Activated T-cell treated with anti-CD3 and anti-CD28 coated beads, Interleukin-2, amount 50 U/mL, for 4 hours (primary cell): ENCODE measurements around the gene FAM50A. TPM values are rescaled to one million over a fixed set of nuclear protein-coding genes. Genes with fewer than 3 reads are reported as not detected.
"Not testable (repeated sequence)": the region's sequence is repeated elsewhere in the genome, so short reads cannot be mapped to it uniquely, and the experiment has no call there.

Experiments
- ATAC-seq, 2 donors: fragments of 200-7000 bp; cut with Tn5 transposase; one replicate each; pipeline ENCODE4 v1.10.0; 2021
- DNase-seq: peaks from one replicate; pipeline ENCODE4 v3.0.0-alpha.2; 2020
- H3K27me3 Mint-ChIP-seq: one replicate; pipeline ENCODE4 v1.8.0; 2021; ENCODE audit warnings: low read depth, mixed read lengths
- H3K36me3 Mint-ChIP-seq: one replicate; pipeline ENCODE4 v1.8.0; 2022; ENCODE audit warnings: mixed read lengths; ENCODE audit not compliant: insufficient read depth
- H3K4me1 Mint-ChIP-seq: one replicate; pipeline ENCODE4 v1.8.0; 2021; ENCODE audit warnings: low read depth, mixed read lengths
- H3K4me3 Mint-ChIP-seq: one replicate; pipeline ENCODE4 v1.8.0; 2021; ENCODE audit warnings: mild to moderate bottlenecking, moderate library complexity, mixed read lengths
- H3K9me3 Mint-ChIP-seq: one replicate; pipeline ENCODE4 v1.8.0; 2021; ENCODE audit warnings: mixed read lengths
- total RNA-seq, 3 donors: library from RNA; stranded (reverse); gene quantifications; one replicate each; pipeline ENCODE4 v1.2.1, GENCODE V29; 2021

Gene FAM50A
- total RNA-seq, 3 donors from 2014 or later = 60.2 to 61.9 (median 61.6) TPM

DNA sequence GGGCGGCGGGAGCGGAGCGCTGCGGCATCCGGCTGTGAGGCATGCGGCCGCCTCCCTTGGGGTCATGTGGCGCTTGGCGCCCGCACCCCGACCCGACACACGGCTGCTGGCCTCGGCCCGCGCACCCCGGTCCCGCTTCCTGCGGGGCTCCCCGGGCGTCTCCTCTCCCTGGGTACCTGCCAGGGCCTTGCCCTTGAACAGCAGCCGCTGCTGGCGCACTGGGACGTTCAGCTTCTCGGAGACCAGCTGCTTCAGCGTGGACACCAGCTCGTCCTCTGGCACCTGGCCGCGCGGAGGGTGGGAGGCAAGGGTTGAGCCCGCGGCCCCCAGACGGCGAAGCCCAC is 42.1 kb downstream of the FAM50A start:
- Mint-ChIP-seq H3K4me3 (peak overlapping the region; percentile 53), H3K36me3 (no peaks in the 10 kb centered on the region), H3K9me3 (no peaks in the 10 kb centered on the region), H3K4me1 (peaks cover 26% of the 10 kb centered on the region), H3K27me3 (no peaks in the 10 kb centered on the region)
- DNase-seq = no peak
- peak; percentile 19 to 23 for ATAC-seq

DNA sequence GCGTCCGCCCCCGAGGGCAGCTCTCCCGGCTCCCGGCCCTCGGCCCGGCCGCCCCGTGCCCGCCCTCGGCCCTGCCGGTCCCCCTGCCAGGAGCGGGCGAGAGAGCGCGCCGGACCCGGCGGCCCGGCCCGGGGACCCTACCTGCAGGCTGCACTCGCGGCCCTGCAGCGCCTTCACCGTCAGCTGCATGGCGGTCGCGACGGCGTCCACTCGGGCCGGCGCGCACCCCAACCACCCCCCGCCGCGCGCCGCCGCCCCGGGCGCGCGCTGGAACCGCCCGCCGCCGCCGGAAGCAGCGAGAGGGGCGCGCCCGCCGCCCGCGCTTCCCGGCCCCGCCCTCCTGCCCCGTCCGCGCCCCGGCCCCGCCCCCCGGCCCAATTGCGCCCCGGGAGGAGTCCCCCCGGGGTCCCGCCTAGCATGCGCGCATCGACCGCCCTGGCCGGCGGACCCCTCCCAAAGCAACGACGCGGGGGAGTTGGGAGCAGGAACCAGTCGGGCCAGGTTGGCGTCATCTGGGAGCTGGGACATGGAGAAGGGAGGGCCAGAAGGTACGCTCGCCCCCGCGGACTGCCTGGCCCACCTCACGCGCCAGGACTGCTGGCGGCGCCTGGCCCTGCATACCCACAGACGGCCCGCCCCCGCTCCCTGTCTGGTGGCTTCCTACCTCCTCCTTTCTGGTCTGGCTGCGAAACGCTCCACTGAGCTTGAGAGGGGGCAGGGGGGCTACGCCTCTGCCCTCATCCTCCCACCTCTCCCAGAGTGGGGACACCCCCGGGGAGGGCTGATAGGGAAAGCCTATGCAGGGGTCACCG is 42.7 kb downstream of the FAM50A start, which contains the start of gene UBL4A:
Gene UBL4A, minus strand, starts transcription at position 220 of the 812 bp plus-strand sequence. Its CDS starts 31 bp downstream, at position 189.
- ATAC-seq = peak; percentile 16 to 23
- Mint-ChIP-seq H3K4me3 (peak within 1 kb of the TSS; percentile 82), H3K36me3 (no peaks in the 10 kb centered on the region), H3K9me3 (no peaks in the 10 kb centered on the region), H3K27me3 (no peaks in the 10 kb centered on the region), H3K4me1 (peaks cover 26% of the 10 kb centered on the region)
- peak; percentile 39 for DNase-seq

DNA sequence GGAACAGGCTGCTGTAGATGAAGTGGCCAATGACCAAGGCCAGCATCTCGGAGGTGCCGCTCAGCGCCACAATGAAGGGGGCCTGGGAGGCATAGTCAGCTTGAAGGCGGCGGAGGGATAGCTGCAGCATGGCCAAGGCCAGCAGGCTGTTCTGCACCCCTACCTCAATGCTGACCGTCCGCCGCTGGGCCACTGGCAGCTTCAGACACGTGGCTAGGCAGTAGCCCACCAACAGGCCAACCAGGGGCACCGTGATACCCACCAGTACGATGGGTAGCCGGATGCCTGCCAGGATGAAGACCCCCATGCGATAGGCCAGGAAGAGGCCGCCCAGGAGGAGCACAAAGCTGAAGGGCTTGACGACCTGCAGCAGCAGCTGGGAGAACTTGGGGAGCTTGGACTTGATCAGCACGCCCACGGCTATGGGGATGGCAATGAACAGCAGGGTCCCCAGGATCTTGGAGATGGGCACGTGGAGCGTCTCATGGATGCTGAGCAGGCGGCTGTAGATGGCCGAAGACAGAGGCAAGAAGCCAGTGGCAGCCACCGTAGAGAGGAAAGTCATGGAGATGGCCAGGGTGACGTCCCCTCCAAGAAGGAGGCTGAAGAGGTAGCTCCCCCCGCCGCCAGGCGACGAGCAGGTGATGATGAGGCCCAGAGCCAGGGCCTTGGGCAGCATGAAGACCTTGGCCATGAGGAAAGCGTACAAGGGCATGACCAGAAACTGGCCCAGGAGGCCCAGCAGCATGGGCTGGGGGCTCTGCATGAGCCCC is 43.8 kb downstream of the FAM50A start:
- Mint-ChIP-seq H3K4me3 (peak overlapping the region; percentile 82), H3K4me1 (peaks cover 26% of the 10 kb centered on the region), H3K27me3 (no peaks in the 10 kb centered on the region), H3K9me3 (no peaks in the 10 kb centered on the region), H3K36me3 (no peaks in the 10 kb centered on the region)
- DNase-seq (no peak), ATAC-seq (no peak)

DNA sequence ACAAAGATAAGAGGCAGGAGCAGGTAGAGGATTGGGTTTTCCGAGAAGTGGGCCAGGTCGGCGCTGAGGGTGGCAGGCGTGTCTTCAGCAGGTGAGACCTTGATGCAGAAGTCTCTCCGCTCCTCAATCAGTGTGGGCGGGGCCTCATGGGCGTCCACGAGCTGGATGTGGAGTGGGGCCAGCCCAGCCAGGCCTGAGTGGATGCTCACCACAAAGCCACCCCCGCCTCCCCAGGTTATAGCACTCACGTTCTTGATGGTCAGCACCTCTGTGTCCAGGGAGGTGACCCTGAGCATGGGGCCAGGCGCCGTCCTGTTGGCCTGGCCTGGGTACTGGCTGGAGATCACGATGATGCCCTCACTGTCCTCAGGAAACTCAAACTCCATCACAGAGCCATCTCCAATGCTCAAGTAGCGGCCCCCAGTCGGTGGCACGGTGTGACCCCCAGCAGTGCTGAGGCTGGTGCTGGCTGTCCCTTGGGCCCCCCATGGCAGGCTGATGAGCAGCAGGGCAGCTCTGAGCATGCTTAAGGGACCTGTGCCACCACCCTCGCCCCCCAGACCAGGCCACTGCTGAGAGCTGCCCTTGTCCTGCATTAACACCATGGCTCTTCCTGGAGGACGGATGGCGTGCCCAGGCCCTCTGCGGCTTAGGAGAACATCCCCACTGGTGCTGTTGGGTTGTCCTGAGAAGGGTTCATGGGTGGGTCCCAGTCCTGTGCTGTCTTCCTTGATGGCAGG is 44.6 kb downstream of the FAM50A start:
- ATAC-seq (no peak), DNase-seq (no peak)
- Mint-ChIP-seq H3K4me3 (peak overlapping the region; percentile 24), H3K27me3 (no peaks in the 10 kb centered on the region), H3K9me3 (no peaks in the 10 kb centered on the region), H3K4me1 (peaks cover 23% of the 10 kb centered on the region), H3K36me3 (no peaks in the 10 kb centered on the region)

DNA sequence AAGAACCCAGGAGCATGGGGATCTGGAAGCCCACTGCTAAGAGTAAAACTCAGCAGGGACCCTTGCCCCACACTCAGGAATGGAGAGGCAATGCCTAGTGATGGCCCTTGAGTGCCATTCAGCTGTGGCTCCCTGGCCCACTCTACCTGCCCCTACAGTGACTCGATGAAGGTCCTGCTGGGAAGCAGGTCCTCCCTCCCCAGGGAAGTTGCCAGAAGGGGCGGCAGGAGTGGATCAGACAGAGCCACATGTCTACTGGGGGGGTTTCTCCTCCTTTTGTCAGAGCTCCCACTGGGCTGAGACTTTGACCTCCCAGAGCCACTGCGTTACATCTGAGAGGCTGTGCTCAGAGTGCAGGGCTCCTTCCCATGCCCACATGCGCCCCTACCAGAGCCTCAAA is 45.2 kb downstream of the FAM50A start:
- Mint-ChIP-seq H3K4me1 (peaks cover 21% of the 10 kb centered on the region), H3K9me3 (no peaks in the 10 kb centered on the region), H3K4me3 (peak overlapping the region; percentile 88), H3K36me3 (no peaks in the 10 kb centered on the region), H3K27me3 (no peaks in the 10 kb centered on the region)
- ATAC-seq (no peak), DNase-seq (no peak)

DNA sequence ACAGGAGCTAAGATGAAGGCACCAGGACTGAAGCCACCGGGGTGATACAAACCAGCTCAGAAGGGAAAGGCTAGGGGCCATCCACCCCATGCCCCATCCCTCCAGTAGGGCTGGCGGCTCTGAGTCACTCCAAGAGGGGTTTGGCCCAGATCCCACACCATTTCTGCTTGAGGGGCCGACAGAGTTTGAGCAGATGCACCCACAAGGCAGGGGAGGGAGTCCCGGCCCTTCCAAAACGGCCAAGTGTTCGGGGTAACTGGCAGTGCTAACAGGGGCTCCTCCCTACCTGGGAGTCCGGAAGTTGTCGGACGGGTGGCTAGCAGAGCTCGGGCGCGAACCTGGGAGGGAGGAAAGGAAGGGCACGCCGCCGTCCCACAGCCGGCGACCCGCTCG is 46.1 kb downstream of the FAM50A start:
- Mint-ChIP-seq H3K4me1 (peaks cover 16% of the 10 kb centered on the region), H3K4me3 (peak overlapping the region; percentile 88), H3K9me3 (no peaks in the 10 kb centered on the region), H3K27me3 (no peaks in the 10 kb centered on the region), H3K36me3 (no peaks in the 10 kb centered on the region)
- peak; percentile 23 to 30 for ATAC-seq
- no peak for DNase-seq

DNA sequence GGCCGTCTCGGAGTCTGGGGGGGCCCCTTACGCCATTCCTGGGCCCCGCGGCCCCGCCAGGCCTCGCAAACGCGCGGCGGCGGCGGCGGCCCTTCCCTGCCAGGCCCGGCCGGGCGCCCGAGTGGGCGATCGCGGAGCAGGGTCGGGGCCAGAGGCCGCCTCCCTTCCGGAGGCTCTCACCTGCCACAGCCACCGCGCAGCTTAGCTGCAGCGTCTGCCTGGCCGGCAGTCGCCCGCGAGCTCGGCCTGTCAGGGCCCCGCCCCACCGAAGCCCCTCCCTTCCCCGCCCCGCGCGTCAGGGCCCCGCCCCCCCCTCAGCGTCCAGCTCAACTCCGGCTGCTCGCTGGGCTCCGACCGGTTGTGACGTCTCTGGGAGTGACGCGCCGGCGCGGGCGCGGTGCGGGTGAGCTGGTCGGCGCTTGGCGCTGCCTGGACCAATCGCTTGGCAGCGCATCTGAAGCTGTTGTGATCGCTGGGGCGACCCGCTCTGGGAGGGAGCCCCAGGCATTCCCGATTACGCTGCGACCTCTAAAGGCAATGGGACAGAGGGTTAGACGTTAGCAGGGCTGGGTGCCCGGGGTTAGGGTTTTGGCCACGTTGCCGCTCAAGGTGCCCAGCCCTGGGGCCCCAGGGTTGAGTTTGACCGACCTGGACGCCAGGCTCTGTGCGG is 46.6 kb downstream of the FAM50A start, which contains the start of gene SLC10A3:
Gene SLC10A3, minus strand, starts transcription at position 216 of the 670 bp plus-strand sequence. CDS start 1,689 bp downstream, outside the sequence.
- H3K9me3 Mint-ChIP-seq = no peaks in the 10 kb centered on the region
- no peaks in the 10 kb centered on the region for H3K36me3 Mint-ChIP-seq
- ATAC-seq (peak; percentile 88 to 89), DNase-seq (peak; percentile 80)
- peaks cover 15% of the 10 kb centered on the region for H3K4me1 Mint-ChIP-seq
- H3K27me3 Mint-ChIP-seq = no peaks in the 10 kb centered on the region
- peak within 1 kb of the TSS; percentile 88 for H3K4me3 Mint-ChIP-seq

DNA sequence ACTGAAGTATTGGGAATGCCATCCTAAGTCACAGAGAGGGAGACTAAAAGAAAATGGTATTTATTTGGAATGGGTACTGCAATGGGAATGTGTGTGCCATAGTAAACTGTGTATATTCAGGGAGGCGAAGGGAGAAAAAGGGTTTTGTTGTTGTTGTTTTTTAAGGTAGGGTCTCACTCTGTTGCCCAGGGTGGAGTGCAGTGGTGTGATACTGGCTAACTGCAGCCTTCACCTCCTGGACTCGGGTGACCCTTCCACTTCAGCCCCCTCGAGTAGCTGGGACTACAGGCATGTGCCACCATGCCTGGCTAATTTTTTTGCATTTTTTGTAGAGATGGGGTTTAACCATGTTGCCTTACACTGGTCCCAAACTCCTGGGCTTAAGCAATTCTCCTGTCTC is 50.8 kb downstream of the FAM50A start:
- Mint-ChIP-seq H3K4me3 (no peak overlapping the region), H3K4me1 (peaks cover 1% of the 10 kb centered on the region), H3K36me3 (no peaks in the 10 kb centered on the region), H3K27me3 (no peaks in the 10 kb centered on the region), H3K9me3 (no peaks in the 10 kb centered on the region)
- no peak for DNase-seq
- ATAC-seq = no peak

DNA sequence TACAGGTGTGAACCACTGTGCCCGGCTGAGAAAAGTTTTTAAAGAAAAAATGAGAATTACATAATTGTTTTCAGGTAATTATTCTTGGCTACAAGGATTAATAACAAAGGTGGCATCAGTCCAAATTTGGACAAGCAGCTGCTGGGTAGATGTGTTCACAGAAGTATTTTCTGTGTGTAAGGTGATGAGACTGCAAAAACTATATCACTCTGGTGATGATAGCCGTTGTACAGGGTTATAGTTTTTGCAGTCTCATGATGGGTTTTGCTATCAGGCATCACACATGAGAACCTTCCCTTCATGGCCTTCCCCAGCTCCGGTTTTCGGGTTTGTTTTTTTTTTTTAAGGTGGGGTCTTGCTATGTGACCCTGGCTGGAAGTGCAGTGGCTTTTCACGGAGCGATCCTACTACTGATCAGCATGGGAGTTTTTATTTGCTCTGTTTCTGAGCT is 51.6 kb downstream of the FAM50A start:
- H3K4me3 Mint-ChIP-seq = no peak overlapping the region

DNA sequence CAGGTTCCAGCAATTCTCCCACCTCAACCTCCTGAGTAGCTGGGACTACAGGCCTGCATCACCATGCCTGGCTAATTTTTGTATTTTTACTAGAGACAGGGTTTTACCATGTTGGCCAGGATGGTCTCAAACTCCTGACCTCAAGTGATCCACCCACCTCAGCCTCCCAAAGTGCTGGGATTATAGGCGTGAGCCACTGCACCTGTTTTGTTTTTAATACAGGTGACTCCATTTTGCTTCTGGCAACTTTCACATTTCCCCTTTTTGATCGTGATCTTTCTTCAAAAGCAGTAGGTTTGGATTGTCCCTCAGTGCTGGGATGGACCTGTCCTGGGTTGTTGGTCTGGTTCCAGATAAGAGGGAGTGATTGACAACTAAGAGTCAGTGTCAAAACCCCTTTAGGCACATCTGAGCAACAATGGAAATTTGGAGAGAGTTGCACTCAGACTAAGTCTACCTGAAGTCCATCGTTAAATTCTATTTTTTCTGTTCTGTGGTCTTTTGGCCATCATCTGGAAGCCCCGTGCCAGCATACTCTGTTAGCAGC is 52.7 kb downstream of the FAM50A start:
- not testable (repeated sequence) for H3K9me3 Mint-ChIP-seq, ATAC-seq, DNase-seq, H3K27me3 Mint-ChIP-seq, H3K4me1 Mint-ChIP-seq, H3K4me3 Mint-ChIP-seq, H3K36me3 Mint-ChIP-seq

More for the DNA sequence above, 51.6 kb downstream of the FAM50A start:
- H3K4me1 Mint-ChIP-seq = no peaks in the 10 kb centered on the region
- H3K36me3 Mint-ChIP-seq = no peaks in the 10 kb centered on the region
- DNase-seq (no peak), ATAC-seq (no peak)
- H3K27me3 Mint-ChIP-seq = no peaks in the 10 kb centered on the region
- H3K9me3 Mint-ChIP-seq = no peaks in the 10 kb centered on the region

Other genes with a start within 250 kb of the FAM50A start
- not detected for gene OPN1MW2, start 224.4 kb upstream of the FAM50A start, total RNA-seq
- gene OPN1MW3, start 186.6 kb upstream of the FAM50A start, total RNA-seq = not detected
- gene TEX28, start 149.0 kb upstream of the FAM50A start, total RNA-seq = not detected
- gene TKTL1, start 148.3 kb upstream of the FAM50A start, total RNA-seq = not detected
- gene FLNA, start 69.5 kb upstream of the FAM50A start, total RNA-seq = 100 to 1,000 TPM; 765 to 924 (median 866) TPM
- gene EMD, start 64.8 kb upstream of the FAM50A start, total RNA-seq = 100 to 1,000 TPM; 107 to 113 (median 111) TPM
- gene RPL10, start 45.8 kb upstream of the FAM50A start, total RNA-seq = 1,000 to 10,000 TPM; 3,297 to 3,503 (median 3,452) TPM
- gene DNASE1L1, start 34.9 kb upstream of the FAM50A start, total RNA-seq = 1 to 10 TPM; 4.0 to 7.3 (median 5.1) TPM
- 10 to 100 TPM; 37.9 to 39.3 (median 38.2) TPM for gene TAFAZZIN, start 32.6 kb upstream of the FAM50A start, total RNA-seq
- 10 to 100 TPM; 33.7 to 42.2 (median 40.8) TPM for gene ATP6AP1, start 15.5 kb upstream of the FAM50A start, total RNA-seq
- 100 to 1,000 TPM; 107 to 126 (median 116) TPM for gene GDI1, start 7.0 kb upstream of the FAM50A start, total RNA-seq
- 10 to 100 TPM; 26.6 to 33.8 (median 27.6) TPM for gene PLXNA3, start 14.1 kb downstream of the FAM50A start, total RNA-seq
- gene LAGE3, start 35.1 kb downstream of the FAM50A start, total RNA-seq = 10 to 100 TPM; 76.1 to 89.9 (median 88.1) TPM
- 10 to 100 TPM; 51.5 to 63.2 (median 59.1) TPM for gene UBL4A, start 42.5 kb downstream of the FAM50A start, total RNA-seq
- gene SLC10A3, start 46.5 kb downstream of the FAM50A start, total RNA-seq = 10 to 100 TPM; 31.3 to 32.0 (median 31.9) TPM
- 10 to 100 TPM; 30.4 to 40.7 (median 30.8) TPM for gene FAM3A, start 72.1 kb downstream of the FAM50A start, total RNA-seq
- gene G6PD, start 102.7 kb downstream of the FAM50A start, total RNA-seq = 100 to 1,000 TPM; 101 to 105 (median 102) TPM
- 10 to 100 TPM; 44.3 to 51.6 (median 45.3) TPM for gene IKBKG, start 103.5 kb downstream of the FAM50A start, total RNA-seq
- gene CTAG1A, start 141.0 kb downstream of the FAM50A start, total RNA-seq = not detected
- gene CTAG1B, start 175.1 kb downstream of the FAM50A start, total RNA-seq = not detected
- 1 to 10 TPM in 1 of 3 donors, not detected in 2; 6.1 TPM for gene CTAG2, start 209.4 kb downstream of the FAM50A start, total RNA-seq